Immature natural killer cell (primary cell): ENCODE data around the gene SLC27A6. TPM values are rescaled to one million over a fixed set of nuclear protein-coding genes. Genes with fewer than 3 reads are reported as not detected.

Experiments used
- DNase-seq, 3 donors: peaks; one replicate each; pipeline ENCODE4 v3.0.0; 2022; ENCODE audit warnings: mixed read lengths in 1 of 3
- H3K27ac Mint-ChIP-seq, 6 donors: one replicate each; pipeline ENCODE4 v1.8.0; 2020; ENCODE audit warnings: mixed read lengths in 6 of 6, mild to moderate bottlenecking in 5 of 6, inconsistent platforms in 4 of 6, moderate library complexity in 3 of 6
- H3K27me3 Mint-ChIP-seq, 3 donors: one replicate each; pipeline ENCODE4 v1.8.0; 2020 to 2021; ENCODE audit warnings: low read depth in 3 of 3, mild to moderate bottlenecking in 3 of 3, mixed read lengths in 3 of 3, moderate library complexity in 3 of 3, inconsistent platforms in 1 of 3
- H3K36me3 Mint-ChIP-seq, 3 donors: one replicate each; pipeline ENCODE4 v1.8.0; 2020; ENCODE audit warnings: mixed read lengths in 3 of 3, inconsistent platforms in 2 of 3, mild to moderate bottlenecking in 2 of 3
- H3K4me1 Mint-ChIP-seq, 2 donors: one replicate each; pipeline ENCODE4 v1.8.0; 2020; ENCODE audit warnings: inconsistent platforms in 2 of 2, mild to moderate bottlenecking in 2 of 2, mixed read lengths in 2 of 2, moderate library complexity in 1 of 2
- H3K4me3 Mint-ChIP-seq, 5 donors: one replicate each; pipeline ENCODE4 v1.8.0; 2020; ENCODE audit warnings: mild to moderate bottlenecking in 5 of 5, mixed read lengths in 5 of 5, inconsistent platforms in 3 of 5, moderate library complexity in 3 of 5
- H3K9me3 Mint-ChIP-seq, 6 donors: one replicate each; pipeline ENCODE4 v1.8.0; 2020; ENCODE audit warnings: mild to moderate bottlenecking in 6 of 6, mixed read lengths in 6 of 6, inconsistent platforms in 4 of 6, moderate library complexity in 3 of 6
- polyA plus RNA-seq, 3 donors: library from polyadenylated mRNA; unstranded; fragments of 300-500 nt; fragmentation: Illumina TruSeq; gene quantifications; one replicate each; pipeline ENCODE4 v1.2.3, GENCODE V29; 2021

SLC27A6 gene
- polyA plus RNA-seq, 3 donors from 2014 or later = not detected

DNA sequence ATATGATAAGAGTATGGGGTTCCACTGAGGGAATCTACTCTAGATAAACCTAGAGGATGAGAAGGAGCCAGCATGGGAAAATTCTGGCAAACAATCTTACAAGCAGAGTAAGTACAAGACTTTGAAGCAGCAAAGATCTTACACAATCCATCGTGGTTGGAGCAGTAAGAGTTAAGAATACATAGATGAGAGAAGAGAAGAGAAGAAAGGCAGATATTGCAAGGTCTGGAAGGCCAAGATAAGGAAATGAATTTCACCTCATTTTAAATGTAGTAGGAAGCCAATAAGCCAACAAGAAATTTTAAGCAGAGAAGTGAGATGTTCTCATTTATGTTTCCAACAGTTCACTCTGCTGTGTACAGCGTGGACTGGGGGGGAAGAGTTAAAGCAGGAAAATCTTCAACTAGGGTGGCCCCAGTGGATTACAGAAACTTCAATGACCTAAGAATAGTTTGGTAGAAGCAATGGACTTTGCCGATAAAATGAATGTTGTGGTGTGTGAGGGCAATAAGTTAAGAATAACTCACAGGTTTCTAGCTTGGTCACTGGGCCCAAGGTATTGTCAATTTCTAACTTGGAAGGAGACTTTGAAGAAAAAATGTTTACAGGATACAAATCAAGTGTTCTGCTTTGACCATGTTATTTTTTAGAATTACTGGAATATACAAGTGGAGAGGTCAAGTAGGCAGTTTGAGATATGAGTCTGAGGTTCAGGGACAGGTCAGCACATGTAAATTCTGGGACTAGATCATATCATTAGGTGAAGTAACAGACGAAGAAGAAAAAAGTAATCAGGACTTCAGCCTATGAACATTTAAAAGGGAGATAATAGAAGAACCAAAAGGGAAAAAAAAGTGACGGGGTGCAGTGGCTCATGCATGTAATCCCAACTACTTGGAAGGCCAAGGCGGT is 117.2 kb downstream of the SLC27A6 start:
- Mint-ChIP-seq H3K4me1 (no peaks in the 10 kb centered on the region), H3K4me3 (no peak overlapping the region), H3K27ac (no peak overlapping the region), H3K27me3 (peaks cover 0 to 10% (median 6%) of the 10 kb centered on the region in 3 donors), H3K9me3 (no peaks in the 10 kb centered on the region), H3K36me3 (no peaks in the 10 kb centered on the region)
- no peak for DNase-seq

Other genes starting within 250 kb of the SLC27A6 start
- 10 to 100 TPM; 30.1 to 49.8 (median 34.7) TPM for gene ISOC1, start 129.3 kb downstream of the SLC27A6 start, polyA plus RNA-seq